Subcutaneous adipose tissue (tissue), 4 donors: ENCODE results near the gene CYLD. TPM values are rescaled to one million over a fixed set of nuclear protein-coding genes. Genes with fewer than 3 reads are reported as not detected.

Experiments
- CTCF ChIP-seq: fragments of 450-650 bp; IDR thresholded peaks from one replicate; pipeline ENCODE4 v1.5.1; 2016; ENCODE audit warnings: low read depth, mild to moderate bottlenecking, control low read depth, antibody characterized with exemption, moderate library complexity
- small RNA-seq: library from RNA; depleted of rRNA; stranded (forward); fragments of <200 nt; gene quantifications from one replicate; pipeline ENCODE3, GENCODE V24; 2016
- total RNA-seq, 4 donors: library from RNA; depleted of rRNA; stranded (reverse); fragments of >200 nt; gene quantifications; one replicate each; pipeline ENCODE4 v1.1.0, GENCODE V29; 2016

Gene CYLD
- total RNA-seq, 4 donors from 2014 or later = 35.8 to 40.1 (median 37.2) TPM

- TF ChIP-seq CTCF = no peak
Measured at GRCh38 chr16:50845296-50845695, 103.4 kb downstream of the CYLD start.

- no peak for TF ChIP-seq CTCF
Measured at GRCh38 chr16:50846511-50846910, 104.6 kb downstream of the CYLD start.

GRCh38 chr16:50847166-50847565, 105.3 kb downstream of the CYLD start:
- no peak for TF ChIP-seq CTCF

- no peak for TF ChIP-seq CTCF
Measured at GRCh38 chr16:50848755-50849514, 107.0 kb downstream of the CYLD start.

Small RNAs within 50 kb of the gene (small RNA-seq; reads per million reads assigned to genes)
- gene MIR3181 = not detected

Other genes with a start within 250 kb of the CYLD start
- 1 to 10 TPM in 3 of 4 donors, under 1 TPM in 1; 0.68 to 2.9 (median 2.1) TPM for gene NKD1, start 193.7 kb upstream of the CYLD start, total RNA-seq
- gene SNX20, start 60.8 kb upstream of the CYLD start, total RNA-seq = 1 to 10 TPM; 3.0 to 8.5 (median 4.0) TPM
- gene NOD2, start 48.5 kb upstream of the CYLD start, total RNA-seq = 10 to 100 TPM in 1 of 4 donors, 1 to 10 TPM in 2, under 1 TPM in 1; 0.94 to 10.2 (median 3.1) TPM